GM18508 (cell line): ENCODE data around the gene LARP6.
"Not testable (repeated sequence)": the region's sequence is repeated elsewhere in the genome, so short reads cannot be mapped to it uniquely, and the experiment has no call there.

Experiments used
- ATAC-seq: cut with Tn5 transposase; IDR thresholded peaks from one replicate; pipeline ENCODE4 v1.9.1; 2021; ENCODE audit warnings: moderate number of reproducible peaks; ENCODE audit not compliant: insufficient read depth, unreplicated experiment

Gene LARP6

GRCh38 chr15:70853973-70854665 is at the start of gene LARP6:
Gene LARP6, minus strand, starts transcription at chr15:70854157. Its CDS starts 69 bp downstream, at chr15:70854088.
- no peak for ATAC-seq

DNA sequence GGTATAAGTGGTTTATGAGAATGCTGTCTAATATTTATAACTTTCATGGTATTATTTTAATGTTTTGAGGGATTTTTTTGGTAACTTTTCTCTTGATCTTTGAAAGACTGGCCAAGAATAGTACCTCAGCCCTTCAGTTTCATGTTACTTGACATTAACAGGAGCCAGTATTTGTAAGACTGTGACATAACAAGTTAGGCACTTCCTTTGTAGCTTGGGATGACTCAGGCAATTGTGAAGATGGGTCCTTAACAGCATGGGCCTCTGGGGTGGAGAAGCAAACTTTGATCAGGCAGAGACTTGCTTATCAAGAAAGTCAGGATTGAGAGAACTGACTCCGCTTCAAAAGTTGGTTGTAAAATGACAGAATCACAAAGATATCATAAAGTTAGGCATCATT is 48.1 kb upstream of the LARP6 start:
- ATAC-seq: no peak

DNA sequence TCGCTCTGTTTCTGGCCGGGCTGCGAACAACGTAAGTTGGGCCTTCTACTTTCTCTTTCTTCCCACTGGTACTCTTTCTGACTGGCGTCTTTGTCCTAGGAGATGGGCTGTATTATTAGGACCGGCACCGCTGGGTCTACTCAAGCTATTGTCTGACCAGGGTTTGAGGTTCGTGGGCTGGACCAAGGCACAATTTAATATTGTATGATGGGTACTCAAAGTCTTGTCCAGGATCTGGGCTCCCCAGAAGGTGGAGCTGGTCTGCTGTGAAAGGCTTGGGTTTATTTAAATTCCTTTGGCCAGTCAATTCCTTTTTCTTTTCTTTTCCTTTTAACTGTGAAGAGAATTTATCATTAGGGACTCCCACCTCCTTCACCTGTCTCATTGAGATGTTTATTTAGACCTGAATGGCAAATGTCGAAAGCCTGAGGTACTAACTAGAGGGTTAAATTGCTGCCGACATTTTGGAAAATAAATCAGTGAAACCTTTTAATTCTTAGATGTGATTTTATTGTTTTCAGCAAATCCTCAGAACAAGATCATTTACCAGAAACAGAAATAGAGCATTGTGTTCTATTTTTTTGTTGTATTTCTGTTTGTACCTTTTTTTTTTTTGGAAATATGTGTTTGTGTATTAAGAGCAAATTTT is 39.1 kb upstream of the LARP6 start:
- no peak for ATAC-seq

DNA sequence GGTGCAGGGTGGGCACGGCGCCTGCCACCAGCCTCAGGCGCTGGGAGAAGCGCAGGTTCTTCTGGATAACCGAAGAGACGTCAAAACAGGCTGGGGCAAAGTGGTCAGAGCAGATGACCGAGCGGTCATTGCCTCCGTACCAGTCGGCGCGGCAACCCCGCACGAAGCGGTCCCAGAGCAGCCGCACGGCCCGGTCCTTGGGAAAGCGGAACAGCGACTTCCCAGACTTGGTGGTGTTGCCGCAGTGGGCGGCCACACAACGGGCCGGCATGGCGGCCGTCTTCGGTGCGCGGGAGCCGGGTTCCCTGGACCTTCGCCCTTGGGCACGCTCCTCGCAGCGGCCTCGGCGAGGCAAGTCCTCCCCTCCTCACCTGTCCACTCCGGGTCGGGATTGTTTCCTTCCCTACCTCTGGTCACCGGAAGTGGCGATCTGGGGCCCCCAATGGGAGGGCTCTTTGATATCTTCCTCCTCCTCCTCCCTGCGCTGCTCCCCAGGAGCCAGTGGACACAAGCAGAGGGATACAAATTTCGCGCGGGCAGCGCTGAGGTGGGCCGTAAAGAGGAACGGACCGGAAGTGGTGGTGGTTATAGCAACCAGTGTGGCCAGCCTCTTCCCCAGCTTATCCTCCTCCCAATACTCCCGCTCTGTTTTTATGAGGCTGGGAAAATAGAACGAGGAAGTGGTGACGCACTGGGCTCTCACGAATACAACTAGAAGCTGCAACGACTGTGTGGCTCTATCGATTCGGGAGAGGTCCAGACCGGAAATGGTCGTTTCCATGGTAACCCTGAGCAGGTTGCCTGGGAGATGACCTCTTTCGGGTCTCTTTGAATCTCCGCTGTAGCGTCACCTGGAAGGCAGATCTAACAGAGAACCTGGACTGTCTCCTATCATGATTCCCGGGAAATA is 38.3 kb upstream of the LARP6 start, which contains the start of the genes LRRC49 and THAP10:
LRRC49 (plus strand) TSS at position 825 of the 910 bp plus-strand sequence; CDS start at position 894, 69 bp downstream.
THAP10 (minus strand) TSS at position 432 of the 910 bp plus-strand sequence; CDS start at position 271, 161 bp downstream.
- no peak for ATAC-seq

DNA sequence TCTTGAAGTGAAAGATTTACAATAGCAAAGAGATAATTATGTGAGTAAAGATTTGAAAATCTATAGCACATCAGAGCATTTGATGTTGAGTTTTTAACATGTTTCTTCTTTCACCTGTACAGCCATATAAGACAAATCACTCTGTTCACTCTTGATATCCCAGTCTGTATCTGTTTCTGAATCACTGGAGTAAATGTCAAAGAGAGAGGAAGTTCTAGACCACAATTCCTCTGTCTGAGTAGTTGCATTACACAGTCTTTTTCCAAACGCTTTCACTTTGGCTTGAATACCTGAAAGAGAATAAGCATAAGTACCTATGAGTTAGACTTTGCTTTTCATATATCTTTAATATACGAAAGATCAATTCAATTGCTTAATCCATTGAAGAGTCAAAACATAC is 28.4 kb upstream of the LARP6 start:
- no peak for ATAC-seq

DNA sequence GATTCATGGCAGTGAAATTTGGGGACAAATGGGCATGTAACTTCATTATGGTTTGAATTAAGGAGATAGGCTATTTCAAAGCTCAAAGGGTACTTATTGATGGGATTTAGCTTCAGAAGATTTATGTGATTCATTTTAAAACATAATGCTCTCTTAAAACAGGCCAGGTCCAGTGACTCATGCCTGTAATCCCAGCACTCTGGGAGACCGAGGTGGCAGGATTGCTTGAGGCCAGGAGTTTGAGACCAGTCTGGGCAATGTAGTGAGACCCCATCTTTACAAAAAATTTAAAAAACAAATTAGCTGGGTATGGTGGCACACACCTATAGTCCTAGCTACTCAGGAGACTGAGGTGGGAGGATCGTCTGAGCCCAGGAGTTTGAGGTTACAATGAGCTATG is 26.8 kb upstream of the LARP6 start:
- ATAC-seq: no peak

GRCh38 chr15:70879401-70879800 is 25.4 kb upstream of the LARP6 start:
- no peak for ATAC-seq

GRCh38 chr15:70876683-70877082 is 22.7 kb upstream of the LARP6 start:
- ATAC-seq: no peak

DNA sequence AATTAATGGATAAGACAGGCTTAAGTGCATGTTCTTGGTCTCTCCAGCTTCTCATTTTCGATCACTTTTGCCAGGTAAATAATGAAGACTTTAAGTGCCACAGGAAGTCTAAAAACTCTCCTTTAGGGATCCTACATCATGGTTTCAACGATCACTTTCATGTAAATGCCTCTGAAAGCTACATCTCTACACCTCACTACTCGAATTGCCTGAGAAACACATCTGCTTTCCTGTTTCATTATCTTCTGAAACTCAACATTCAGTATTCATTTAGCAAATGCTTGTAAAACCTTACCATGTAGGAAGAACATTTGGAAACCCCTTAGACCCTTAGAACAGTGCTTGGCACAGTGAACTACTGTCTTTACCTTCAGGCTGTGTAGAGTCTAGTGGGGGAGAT is 22.1 kb upstream of the LARP6 start:
- no peak for ATAC-seq

GRCh38 chr15:70875001-70875782 is 21.2 kb upstream of the LARP6 start:
- ATAC-seq: no peak

GRCh38 chr15:70873232-70874054 is 19.5 kb upstream of the LARP6 start:
- ATAC-seq: no peak

- ATAC-seq: not testable (repeated sequence)
These were observed 17.5 kb upstream of the LARP6 start for GRCh38 chr15:70871490-70871889.

GRCh38 chr15:70870051-70870450 is 16.1 kb upstream of the LARP6 start:
- ATAC-seq: no peak

- no peak for ATAC-seq
These were observed 15.4 kb upstream of the LARP6 start for GRCh38 chr15:70869346-70869745.

GRCh38 chr15:70867911-70868467 is 14.0 kb upstream of the LARP6 start:
- ATAC-seq: no peak

DNA sequence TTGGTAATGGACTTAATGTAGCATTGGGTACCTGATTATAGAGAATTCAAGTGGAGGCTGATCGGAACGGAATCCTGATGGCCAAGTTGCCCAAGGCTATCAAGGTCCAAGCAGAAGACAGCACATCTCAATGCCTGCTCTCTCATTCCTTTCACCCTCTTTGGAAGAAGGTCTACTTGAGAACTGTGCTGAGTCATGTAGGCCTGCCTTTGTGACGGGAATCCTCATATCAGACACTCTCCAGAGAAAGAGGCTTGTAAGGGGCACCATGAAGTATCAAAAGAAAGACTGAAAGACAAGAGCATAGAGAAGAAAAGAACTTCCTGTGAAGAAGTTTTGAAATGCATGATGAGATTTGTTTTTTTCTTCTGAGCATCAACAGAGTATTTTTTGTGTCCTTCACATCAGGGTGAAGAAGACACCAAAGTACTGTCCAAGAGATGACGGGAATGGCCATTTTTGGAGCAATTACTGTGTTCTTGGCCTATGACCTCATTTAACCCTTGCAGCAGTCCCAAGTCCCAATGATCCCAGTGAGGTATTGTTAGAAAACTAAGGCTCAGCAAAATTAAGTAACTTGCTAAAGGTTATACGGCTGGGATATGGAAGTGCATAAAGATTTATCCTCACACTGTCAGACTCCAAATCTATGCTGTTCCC is 13.2 kb upstream of the LARP6 start:
- no peak for ATAC-seq

- no peak for ATAC-seq
These were observed 9.7 kb upstream of the LARP6 start for GRCh38 chr15:70863450-70864218.

DNA sequence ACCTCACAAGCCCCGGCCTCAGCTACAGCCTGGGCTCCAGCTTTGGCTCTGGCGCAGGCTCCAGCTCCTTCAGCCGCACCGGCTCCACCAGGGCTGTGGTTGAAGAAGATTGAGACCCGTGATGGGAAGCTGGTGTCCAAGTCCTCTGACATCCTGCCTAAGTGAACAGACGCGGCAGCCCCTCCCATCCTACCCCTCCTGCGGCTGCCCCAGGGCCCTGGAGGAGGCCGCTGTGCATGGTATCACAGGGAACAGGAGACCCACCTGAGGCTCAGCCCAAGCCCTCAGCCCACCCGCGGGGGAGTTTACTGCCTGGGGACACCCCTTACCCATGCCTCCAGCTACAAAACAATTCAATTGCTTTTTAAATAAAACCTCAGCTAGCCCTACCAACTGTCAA is 6.0 kb upstream of the LARP6 start:
- ATAC-seq: no peak
